IPS-18a (cell line): Measurements from ENCODE around the gene SERPINA9.

ENCODE experiments used
- H3K27ac ChIP-seq: one replicate; pipeline ENCODE4 v1.5.1; 2013; ENCODE audit warnings: low read length
- H3K27me3 ChIP-seq: one replicate; pipeline ENCODE4 v1.6.1; 2013; ENCODE audit warnings: mild to moderate bottlenecking, low read length; ENCODE audit not compliant: control insufficient read depth, insufficient read depth
- H3K36me3 ChIP-seq: one replicate; pipeline ENCODE4 v1.6.1; 2013; ENCODE audit warnings: low read depth, low read length; ENCODE audit not compliant: control insufficient read depth
- H3K4me1 ChIP-seq: one replicate; pipeline ENCODE4 v1.6.1; 2013; ENCODE audit warnings: low read depth, low read length; ENCODE audit not compliant: control insufficient read depth
- H3K4me3 ChIP-seq: one replicate; pipeline ENCODE4 v1.5.1; 2013; ENCODE audit warnings: low read length
- H3K9ac ChIP-seq: one replicate; pipeline ENCODE4 v1.6.1; 2013; ENCODE audit warnings: mild to moderate bottlenecking, low read length, moderate library complexity
- H3K9me3 ChIP-seq: one replicate; pipeline ENCODE4 v1.6.1; 2013; ENCODE audit warnings: low read depth, low read length; ENCODE audit not compliant: control insufficient read depth

SERPINA9 gene

DNA sequence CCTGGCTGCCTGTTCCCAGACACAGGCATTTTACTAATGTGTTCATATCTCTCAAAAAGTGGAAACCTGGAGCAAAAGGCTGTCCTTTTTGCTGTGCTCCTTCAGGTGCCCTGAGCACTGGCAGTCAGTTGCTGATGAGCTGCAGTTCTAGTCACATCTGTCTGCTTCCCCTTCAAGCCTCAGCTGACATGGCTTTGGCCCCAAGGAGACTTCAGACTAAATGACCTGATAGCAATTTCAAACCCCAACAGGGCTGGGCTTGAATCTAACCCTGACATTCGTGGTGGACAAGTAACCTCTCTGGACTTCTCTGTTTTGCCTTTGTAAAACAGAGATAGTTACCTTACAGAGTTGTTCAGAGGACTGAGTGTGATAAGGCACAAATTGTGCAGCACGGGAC lies 5.7 kb downstream of the SERPINA9 start:
- Histone ChIP-seq H3K4me3 (no peak overlapping the region), H3K27me3 (no peaks in the 10 kb centered on the region), H3K9ac (no peak overlapping the region), H3K9me3 (no peaks in the 10 kb centered on the region), H3K4me1 (no peaks in the 10 kb centered on the region), H3K27ac (no peak overlapping the region), H3K36me3 (no peaks in the 10 kb centered on the region)

DNA sequence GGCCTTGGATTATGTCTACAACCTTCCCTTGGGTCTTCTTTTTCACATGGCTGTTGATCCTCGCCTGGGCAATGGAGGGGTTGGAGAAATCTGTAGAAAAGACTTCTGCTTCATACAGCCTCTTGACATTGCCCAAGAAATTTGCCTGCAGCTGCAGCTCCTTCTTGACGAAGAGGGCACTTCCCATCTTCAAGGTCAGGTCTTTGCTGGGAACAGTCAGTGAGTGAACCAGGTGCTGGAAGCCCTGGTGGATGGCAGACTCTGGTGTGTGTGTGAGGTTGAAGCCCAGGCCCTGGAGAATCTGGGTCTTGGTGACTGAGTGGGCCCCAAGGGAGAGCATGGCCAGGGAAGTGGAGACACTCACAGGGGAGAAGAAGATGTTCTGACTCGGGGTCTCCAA lies 6.7 kb downstream of the SERPINA9 start:
- Histone ChIP-seq H3K36me3 (no peaks in the 10 kb centered on the region), H3K27ac (no peak overlapping the region), H3K27me3 (no peaks in the 10 kb centered on the region), H3K4me1 (no peaks in the 10 kb centered on the region), H3K9me3 (no peaks in the 10 kb centered on the region), H3K4me3 (no peak overlapping the region), H3K9ac (no peak overlapping the region)

DNA sequence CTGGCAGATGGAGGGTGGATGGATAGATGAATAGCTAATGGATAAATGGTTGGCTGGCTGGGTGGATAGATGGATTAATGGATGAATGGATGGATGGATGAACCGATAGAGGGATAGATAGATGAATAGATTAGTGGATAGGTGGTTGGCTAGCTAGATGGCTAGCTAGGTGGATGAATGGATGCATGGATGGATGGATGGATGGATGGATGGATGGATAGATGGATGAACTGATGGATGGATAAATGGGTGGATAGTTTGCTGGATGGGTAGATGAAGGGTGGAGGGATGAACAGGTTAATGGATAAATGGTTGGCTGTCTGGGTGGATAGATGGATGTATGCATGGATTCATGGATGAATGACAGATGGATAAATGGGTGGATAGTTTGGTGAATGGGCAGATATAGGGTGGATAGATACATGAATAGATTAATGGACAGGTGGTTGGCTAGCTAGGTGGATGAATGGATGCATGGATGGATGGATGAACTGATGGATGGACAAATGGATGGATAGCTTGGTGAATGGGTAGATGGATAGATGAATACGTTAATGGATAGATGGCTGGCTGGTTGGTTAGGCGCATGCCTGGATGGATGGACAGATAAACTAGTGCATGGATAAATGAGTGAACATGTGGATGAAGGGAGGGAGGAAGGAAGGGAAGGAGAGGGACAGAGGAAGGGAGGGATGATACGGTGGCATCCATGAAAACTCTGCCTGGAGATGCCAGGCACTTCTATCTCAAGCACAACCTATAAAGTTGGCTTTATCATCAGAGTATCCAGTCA lies 8.1 kb downstream of the SERPINA9 start:
- Histone ChIP-seq H3K36me3 (no peaks in the 10 kb centered on the region), H3K4me1 (no peaks in the 10 kb centered on the region), H3K27ac (no peak overlapping the region), H3K4me3 (no peak overlapping the region), H3K9ac (no peak overlapping the region), H3K9me3 (no peaks in the 10 kb centered on the region), H3K27me3 (no peaks in the 10 kb centered on the region)

DNA sequence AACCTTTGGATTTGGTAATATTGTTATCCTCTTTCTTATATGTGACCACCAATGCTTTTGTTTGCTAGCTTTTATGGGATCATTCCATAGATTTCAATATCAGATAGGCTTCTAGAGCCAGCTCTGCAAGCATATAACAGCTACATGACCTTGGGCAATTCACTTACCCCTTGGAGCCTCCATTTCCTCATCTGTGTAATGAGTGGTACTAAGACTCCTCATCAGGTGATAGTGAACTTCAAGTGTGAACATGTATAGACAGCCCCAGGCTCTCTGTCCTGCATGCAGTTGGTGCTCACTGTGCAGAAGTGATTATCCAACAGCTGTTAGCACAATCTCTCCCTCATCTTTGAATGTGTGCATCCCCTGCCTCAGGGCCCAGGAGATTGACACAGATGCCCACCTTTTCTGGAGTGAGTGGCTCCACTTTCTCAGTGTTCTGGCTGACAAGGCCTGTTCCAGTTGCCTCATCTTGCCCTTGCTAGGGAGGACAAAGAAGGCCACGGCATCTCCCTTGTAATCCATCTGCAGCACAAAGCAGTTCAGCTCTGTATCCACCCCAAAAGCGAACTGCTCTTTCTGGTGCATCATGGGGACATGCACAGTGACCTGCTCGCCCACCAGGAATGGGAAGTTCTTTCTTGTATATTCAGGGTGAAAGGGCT lies 9.2 kb downstream of the SERPINA9 start:
- Histone ChIP-seq H3K27ac (no peak overlapping the region), H3K4me1 (no peaks in the 10 kb centered on the region), H3K4me3 (no peak overlapping the region), H3K9ac (no peak overlapping the region), H3K9me3 (no peaks in the 10 kb centered on the region), H3K36me3 (no peaks in the 10 kb centered on the region), H3K27me3 (no peaks in the 10 kb centered on the region)

DNA sequence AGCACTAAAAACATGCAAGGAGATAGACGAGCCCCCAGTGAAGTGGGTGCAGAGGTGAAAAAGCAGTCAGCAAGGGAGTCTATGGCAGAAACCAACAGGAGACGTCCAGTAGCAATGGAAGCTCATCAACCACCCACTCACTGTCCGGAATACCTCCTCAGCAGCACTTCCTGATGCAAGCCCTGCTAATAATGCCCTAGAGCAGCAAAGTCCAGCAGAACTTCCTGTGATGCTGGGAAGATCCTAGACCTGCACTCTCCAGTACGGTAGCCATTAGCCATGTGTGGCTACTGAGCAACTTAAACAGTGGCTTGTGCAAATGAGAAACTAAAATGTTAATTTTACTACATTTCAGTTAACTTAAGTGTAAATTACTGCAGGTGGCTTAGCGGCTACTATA lies 11.0 kb downstream of the SERPINA9 start:
- no peaks in the 10 kb centered on the region for H3K36me3 ChIP-seq
- H3K4me3 ChIP-seq = no peak overlapping the region
- H3K9ac ChIP-seq = no peak overlapping the region
- H3K4me1 ChIP-seq = no peaks in the 10 kb centered on the region
- H3K27ac ChIP-seq = no peak overlapping the region
- no peaks in the 10 kb centered on the region for H3K27me3 ChIP-seq
- H3K9me3 ChIP-seq = no peaks in the 10 kb centered on the region

DNA sequence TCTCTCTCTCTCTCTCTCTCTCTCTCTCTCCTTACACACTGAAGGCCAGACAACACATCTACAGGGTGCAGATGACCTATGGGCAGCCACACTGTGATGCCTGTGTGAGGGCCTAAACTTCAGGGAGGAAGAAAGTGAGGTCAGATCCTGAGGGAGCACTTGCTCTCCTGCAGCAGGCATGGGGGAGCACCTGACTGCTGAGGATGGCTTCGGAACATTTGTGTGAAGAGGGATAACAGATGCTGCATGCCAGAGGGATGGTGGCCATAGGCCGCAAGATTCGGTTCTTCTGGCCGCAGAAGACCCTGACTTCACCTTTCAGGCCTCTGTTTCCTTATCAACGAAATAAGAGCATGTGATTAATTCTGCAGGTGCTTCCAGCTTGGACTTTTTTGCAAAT lies 11.7 kb downstream of the SERPINA9 start:
- no peak overlapping the region for H3K9ac ChIP-seq
- H3K9me3 ChIP-seq = no peaks in the 10 kb centered on the region
- H3K4me3 ChIP-seq = no peak overlapping the region
- H3K27ac ChIP-seq = no peak overlapping the region
- H3K36me3 ChIP-seq = no peaks in the 10 kb centered on the region
- no peaks in the 10 kb centered on the region for H3K27me3 ChIP-seq
- H3K4me1 ChIP-seq = no peaks in the 10 kb centered on the region

DNA sequence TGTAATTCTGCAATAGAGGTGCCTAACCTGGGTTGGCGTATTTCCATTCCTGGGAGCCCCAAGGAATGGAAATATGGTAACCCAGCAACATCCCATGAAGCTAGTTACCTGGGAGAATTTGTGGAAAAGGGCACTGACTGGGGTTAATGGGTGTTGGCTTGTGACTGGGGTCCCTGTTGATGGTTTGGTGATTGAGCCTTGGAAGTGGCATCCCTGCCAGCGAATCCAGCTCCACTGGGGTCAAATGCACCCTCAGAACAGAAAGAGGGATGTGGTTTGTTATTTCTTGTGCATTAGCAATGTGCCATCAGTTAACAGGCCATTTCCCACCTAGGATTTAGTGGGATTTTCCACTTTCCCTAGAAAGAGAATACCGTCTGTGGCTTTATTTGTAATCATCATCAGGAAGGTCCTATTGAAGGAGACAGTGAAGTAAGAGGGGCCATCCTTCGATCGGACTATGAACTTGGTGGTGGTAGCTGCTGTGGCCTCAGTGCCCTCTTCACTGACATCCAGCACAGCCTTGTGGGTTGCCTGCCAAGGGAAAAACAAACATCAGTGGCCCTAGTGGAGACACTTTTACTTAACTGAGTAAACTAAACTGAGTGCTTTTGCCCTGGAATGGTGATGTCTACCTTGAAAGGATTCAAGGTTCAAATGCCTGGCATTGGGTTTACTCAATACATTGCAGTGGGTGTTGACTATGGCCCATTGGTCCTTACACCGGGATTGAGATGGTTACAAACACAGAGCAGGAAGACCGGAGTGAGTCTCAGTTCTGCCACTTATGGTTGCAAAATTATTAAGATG lies 13.0 kb downstream of the SERPINA9 start:
- Histone ChIP-seq H3K4me3 (no peak overlapping the region), H3K36me3 (no peaks in the 10 kb centered on the region), H3K27me3 (no peaks in the 10 kb centered on the region), H3K4me1 (no peaks in the 10 kb centered on the region), H3K9me3 (no peaks in the 10 kb centered on the region), H3K9ac (no peak overlapping the region), H3K27ac (no peak overlapping the region)

DNA sequence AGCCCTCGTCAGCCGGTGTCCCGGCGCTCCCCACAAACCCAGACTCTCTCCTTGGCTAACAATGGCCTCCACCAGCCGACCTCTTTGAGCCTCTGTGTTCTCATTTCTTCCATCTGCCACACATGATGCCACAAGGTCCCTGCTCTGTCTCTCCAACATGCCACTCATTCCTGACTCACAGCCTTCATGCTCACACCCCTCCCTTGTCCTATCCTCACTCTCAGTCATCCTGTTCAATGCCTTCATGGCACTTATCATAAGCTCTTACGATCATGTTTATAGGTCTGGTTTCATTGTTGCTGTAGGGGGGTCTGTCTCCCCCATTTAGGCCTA lies 13.8 kb downstream of the SERPINA9 start:
- H3K9me3 ChIP-seq = no peaks in the 10 kb centered on the region
- H3K27ac ChIP-seq = no peak overlapping the region
- H3K27me3 ChIP-seq = no peaks in the 10 kb centered on the region
- no peaks in the 10 kb centered on the region for H3K4me1 ChIP-seq
- H3K36me3 ChIP-seq = no peaks in the 10 kb centered on the region
- no peak overlapping the region for H3K4me3 ChIP-seq
- H3K9ac ChIP-seq = no peak overlapping the region

DNA sequence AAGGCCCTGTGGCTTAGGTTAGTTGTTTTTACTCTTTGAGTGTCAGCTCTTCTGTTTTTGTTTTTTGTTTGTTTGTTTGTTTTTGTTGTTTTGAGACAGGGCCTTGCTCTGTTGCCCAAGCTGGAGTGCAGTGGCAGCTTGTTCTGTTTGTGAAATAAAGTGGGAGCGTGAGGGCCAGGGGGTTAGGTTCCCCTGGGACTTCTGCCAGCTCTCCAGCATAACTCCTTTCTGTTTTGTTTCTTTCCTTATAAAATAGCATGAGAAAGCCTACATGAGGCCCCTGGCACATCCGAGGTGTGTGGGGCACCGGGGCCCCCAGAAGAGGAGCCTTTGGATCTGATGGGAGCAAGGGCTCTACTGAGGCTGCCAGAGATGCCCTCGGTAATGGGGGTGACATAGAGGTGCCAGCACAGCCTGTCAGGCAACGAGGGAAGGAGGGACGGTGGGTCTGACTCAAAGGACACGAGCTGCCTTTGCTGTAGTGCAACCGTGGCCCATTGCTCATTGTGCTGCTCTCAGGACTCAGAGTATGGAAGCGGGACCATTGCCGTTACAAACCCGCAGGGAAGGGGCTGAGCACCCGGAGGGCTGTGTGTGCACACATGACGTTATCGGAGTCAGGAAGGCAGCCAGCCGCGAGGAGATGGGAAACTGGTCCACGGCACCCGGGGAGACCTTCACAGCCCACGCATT lies 14.3 kb downstream of the SERPINA9 start:
- no peak overlapping the region for H3K4me3 ChIP-seq
- H3K4me1 ChIP-seq = no peaks in the 10 kb centered on the region
- H3K9me3 ChIP-seq = no peaks in the 10 kb centered on the region
- H3K27me3 ChIP-seq = no peaks in the 10 kb centered on the region
- no peak overlapping the region for H3K27ac ChIP-seq
- no peak overlapping the region for H3K9ac ChIP-seq
- H3K36me3 ChIP-seq = no peaks in the 10 kb centered on the region

DNA sequence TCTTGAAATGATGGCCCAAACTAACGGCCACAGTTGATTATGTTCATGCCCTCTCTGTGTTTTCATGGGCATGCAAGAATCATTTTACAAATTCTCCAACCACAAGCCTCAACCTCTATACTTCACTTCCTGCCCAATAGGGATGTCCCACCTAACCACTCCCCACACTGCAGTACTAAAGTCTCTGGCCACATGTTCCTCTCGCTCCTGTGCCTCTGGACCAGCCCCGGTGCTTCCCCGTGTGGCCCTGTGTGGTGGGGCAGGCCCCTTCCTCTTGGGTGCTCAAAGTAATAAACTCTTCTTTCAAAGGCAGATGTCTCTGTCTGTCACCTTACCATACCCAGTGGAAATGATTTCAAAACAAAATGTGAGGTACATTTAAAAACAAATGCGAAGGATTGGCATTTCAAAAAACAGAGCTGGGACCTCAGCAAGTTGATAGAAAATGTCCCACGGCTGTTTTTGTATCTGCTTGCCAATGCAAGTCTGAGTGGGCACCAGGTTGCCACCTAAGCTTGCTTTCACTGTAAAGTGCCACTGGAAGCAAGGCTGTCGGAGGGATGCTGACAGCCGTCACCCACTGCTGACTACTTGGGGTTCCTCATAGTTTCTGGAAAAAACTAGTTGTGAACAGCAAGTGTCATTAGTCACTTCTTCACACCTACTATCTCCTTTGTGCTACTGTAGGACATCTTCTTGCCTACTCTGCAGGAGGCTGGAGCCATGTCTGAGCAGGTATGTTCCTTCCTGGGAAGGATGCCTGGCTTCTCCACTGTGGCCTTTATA lies 15.2 kb downstream of the SERPINA9 start:
- no peaks in the 10 kb centered on the region for H3K9me3 ChIP-seq
- no peak overlapping the region for H3K4me3 ChIP-seq
- H3K9ac ChIP-seq = no peak overlapping the region
- H3K4me1 ChIP-seq = no peaks in the 10 kb centered on the region
- no peak overlapping the region for H3K27ac ChIP-seq
- no peaks in the 10 kb centered on the region for H3K36me3 ChIP-seq
- H3K27me3 ChIP-seq = no peaks in the 10 kb centered on the region
